Caco-2 (cell line): ENCODE data around the gene RPL37A. TPM values are rescaled to one million over a fixed set of nuclear protein-coding genes. Genes with fewer than 3 reads are reported as not detected.

Experiments
- BruUV-seq: library from RNA; stranded (reverse); fragments of 400-500 nt; replicated peaks from 2 replicates; lab custom pipeline; 2021; lab: Mats Ljungman, UMichigan
- CTCF ChIA-PET: fragments of 300-600 bp; sonication (Branson Sonifier 250); formaldehyde crosslinking; loops from one replicate; lab custom pipeline; 2022; ENCODE audit warnings: antibody characterized with exemption; lab: Charles Lee
- POLR2A ChIA-PET: fragments of 300-600 bp; sonication (Branson Sonifier 250); formaldehyde crosslinking; loops from one replicate; lab custom pipeline; 2022; ENCODE audit warnings: antibody characterized with exemption; lab: Charles Lee
- DNase-seq, 2 experiments: peaks; one replicate each; pipeline versions ENCODE4 v3.0.0 to v3.0.0-alpha.2; 2020 to 2022
- H3K27me3 ChIP-seq: replicated peaks from 2 replicates; pipeline ENCODE4 v1.6.0; 2011; ENCODE audit warnings: low read length; ENCODE audit not compliant: control insufficient read depth, insufficient read depth
- H3K36me3 ChIP-seq: 2 replicates; pipeline ENCODE4 v1.5.1; 2011; ENCODE audit warnings: low read length; ENCODE audit not compliant: control insufficient read depth, insufficient read depth
- H3K4me1 ChIP-seq: fragments of 250-450 bp; sonication (Bioruptor Pico); 2 replicates; pipeline ENCODE4 v1.5.1; 2020; ENCODE audit warnings: mild to moderate bottlenecking
- H3K4me3 ChIP-seq: 2 replicates; pipeline ENCODE4 v1.5.1; 2011; ENCODE audit warnings: low read depth, mild to moderate bottlenecking, control low read depth, low read length
- H3K9me3 ChIP-seq: fragments of 250-450 bp; sonication (Bioruptor Pico); 2 replicates; pipeline ENCODE4 v1.5.1; 2020; ENCODE audit warnings: mild to moderate bottlenecking, moderate library complexity
- H3K27ac Mint-ChIP-seq: one replicate; pipeline ENCODE4 v1.8.0; 2022; ENCODE audit warnings: mixed read lengths; ENCODE audit not compliant: unreplicated experiment
- H3K27me3 Mint-ChIP-seq: one replicate; pipeline ENCODE4 v1.8.0; 2022; ENCODE audit warnings: mixed read lengths; ENCODE audit not compliant: insufficient read depth, unreplicated experiment
- H3K36me3 Mint-ChIP-seq: one replicate; pipeline ENCODE4 v1.8.0; 2022; ENCODE audit warnings: mild to moderate bottlenecking, mixed read lengths; ENCODE audit not compliant: insufficient read depth, unreplicated experiment
- H3K4me1 Mint-ChIP-seq: one replicate; pipeline ENCODE4 v1.8.0; 2022; ENCODE audit warnings: low read depth, mixed read lengths; ENCODE audit not compliant: unreplicated experiment
- H3K4me3 Mint-ChIP-seq: one replicate; pipeline ENCODE4 v1.8.0; 2022; ENCODE audit warnings: mild to moderate bottlenecking, moderate library complexity, mixed read lengths; ENCODE audit not compliant: unreplicated experiment
- H3K9me3 Mint-ChIP-seq: one replicate; pipeline ENCODE4 v1.8.0; 2022; ENCODE audit warnings: mixed read lengths; ENCODE audit not compliant: unreplicated experiment
- intact Hi-C: fragments of 100-400 bp; cut with micrococcal nuclease; formaldehyde crosslinking; loops from one replicate; pipeline ENCODE4 v1.10.0; 2022; ENCODE audit not compliant: unreplicated experiment
- total RNA-seq: library from RNA; stranded (reverse); gene quantifications from 2 replicates; pipeline ENCODE4 v1.2.3, GENCODE V29; 2022
- TF ChIP-seq, protein P1 (sequence below), 2 experiments: fragments of 200-600 bp in 1 of 2; IDR thresholded peaks; 1 replicate in 1 of 2; 2 replicates in 1 of 2; pipeline versions ENCODE4 v1.5.1 to v1.8.0; 2011 to 2022; ENCODE audit warnings: antibody characterized with exemption in 1 of 2, control low read depth in 1 of 2, inconsistent platforms in 1 of 2, low read depth in 1 of 2, low read length in 1 of 2, mild to moderate bottlenecking in 1 of 2, moderate library complexity in 1 of 2; ENCODE audit not compliant: insufficient read depth in 1 of 2, severe bottlenecking in 1 of 2, unreplicated experiment in 1 of 2

RPL37A gene
- total RNA-seq, 1 experiment from 2014 or later, result 2,873 TPM

GRCh38 chr2:216546241-216546640 is 47.6 kb downstream of the RPL37A start:
- ChIA-PET POLR2A (no interaction called here), CTCF (no interaction called here)
- Mint-ChIP-seq H3K27me3 (peaks cover 14% of the 10 kb centered on the region), H3K27ac (no peak overlapping the region), H3K9me3 (no peaks in the 10 kb centered on the region), H3K4me1 (no peaks in the 10 kb centered on the region), H3K4me3 (no peak overlapping the region), H3K36me3 (no peaks in the 10 kb centered on the region)
- no peak for DNase-seq
- no TSS peak for BruUV-seq
- no peaks in the 10 kb centered on the region for H3K9me3 ChIP-seq
- TF ChIP-seq, protein P1, sequence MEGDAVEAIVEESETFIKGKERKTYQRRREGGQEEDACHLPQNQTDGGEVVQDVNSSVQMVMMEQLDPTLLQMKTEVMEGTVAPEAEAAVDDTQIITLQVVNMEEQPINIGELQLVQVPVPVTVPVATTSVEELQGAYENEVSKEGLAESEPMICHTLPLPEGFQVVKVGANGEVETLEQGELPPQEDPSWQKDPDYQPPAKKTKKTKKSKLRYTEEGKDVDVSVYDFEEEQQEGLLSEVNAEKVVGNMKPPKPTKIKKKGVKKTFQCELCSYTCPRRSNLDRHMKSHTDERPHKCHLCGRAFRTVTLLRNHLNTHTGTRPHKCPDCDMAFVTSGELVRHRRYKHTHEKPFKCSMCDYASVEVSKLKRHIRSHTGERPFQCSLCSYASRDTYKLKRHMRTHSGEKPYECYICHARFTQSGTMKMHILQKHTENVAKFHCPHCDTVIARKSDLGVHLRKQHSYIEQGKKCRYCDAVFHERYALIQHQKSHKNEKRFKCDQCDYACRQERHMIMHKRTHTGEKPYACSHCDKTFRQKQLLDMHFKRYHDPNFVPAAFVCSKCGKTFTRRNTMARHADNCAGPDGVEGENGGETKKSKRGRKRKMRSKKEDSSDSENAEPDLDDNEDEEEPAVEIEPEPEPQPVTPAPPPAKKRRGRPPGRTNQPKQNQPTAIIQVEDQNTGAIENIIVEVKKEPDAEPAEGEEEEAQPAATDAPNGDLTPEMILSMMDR (IDR thresholded peaks at IDR 0.05; ENCODE audit: insufficient read depth in 1 of 2, low read depth in 1 of 2, low read length in 1 of 2, severe bottlenecking in 1 of 2, unreplicated experiment in 1 of 2), result no peak
- H3K4me3 ChIP-seq, result no peak overlapping the region
- intact Hi-C loops, result no loop called here
- no peaks in the 10 kb centered on the region for H3K36me3 ChIP-seq
- H3K4me1 ChIP-seq, result no peaks in the 10 kb centered on the region
- H3K27me3 ChIP-seq, result no peaks in the 10 kb centered on the region

- no TSS peak for BruUV-seq
- no peaks in the 10 kb centered on the region for H3K9me3 Mint-ChIP-seq
- no peaks in the 10 kb centered on the region for H3K36me3 ChIP-seq
- TF ChIP-seq, protein P1 (IDR thresholded peaks at IDR 0.05; ENCODE audit: insufficient read depth in 1 of 2, low read depth in 1 of 2, low read length in 1 of 2, severe bottlenecking in 1 of 2, unreplicated experiment in 1 of 2), result no peak
- ChIA-PET CTCF (no interaction called here), POLR2A (no interaction called here)
- no peaks in the 10 kb centered on the region for H3K4me1 ChIP-seq
- no peaks in the 10 kb centered on the region for H3K27me3 ChIP-seq
- no peak for DNase-seq
- no peaks in the 10 kb centered on the region for H3K9me3 ChIP-seq
- H3K27me3 Mint-ChIP-seq, result peaks cover 14% of the 10 kb centered on the region
- intact Hi-C loops, result no loop called here
- H3K4me3 Mint-ChIP-seq, result no peak overlapping the region
- no peak overlapping the region for H3K4me3 ChIP-seq
- no peaks in the 10 kb centered on the region for H3K36me3 Mint-ChIP-seq
- no peak overlapping the region for H3K27ac Mint-ChIP-seq
- no peaks in the 10 kb centered on the region for H3K4me1 Mint-ChIP-seq
Observed at GRCh38 chr2:216546641-216547403, 48.2 kb downstream of the RPL37A start.

DNA sequence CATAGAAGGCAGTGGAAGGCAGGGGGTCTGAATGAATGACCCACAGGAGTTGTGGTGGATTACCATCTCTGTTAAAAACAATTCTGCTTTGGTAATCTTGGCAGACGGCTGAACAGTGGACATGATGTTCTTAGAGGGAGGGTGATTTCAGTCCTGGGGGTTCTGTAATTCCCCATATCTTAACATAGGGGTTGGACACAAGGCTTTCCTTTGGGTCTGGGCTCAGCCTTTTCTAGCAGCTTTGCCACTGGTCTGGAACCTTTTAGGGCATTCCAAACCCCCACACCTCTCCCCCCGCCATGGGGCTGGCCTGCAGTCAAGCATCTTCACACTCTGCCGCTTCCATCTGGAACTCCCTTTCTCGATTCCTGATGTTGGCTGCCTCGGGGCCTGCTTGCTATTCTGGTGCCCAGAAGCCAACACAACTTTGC is 50.3 kb downstream of the RPL37A start:
- Histone ChIP-seq H3K36me3 (no peaks in the 10 kb centered on the region), H3K4me1 (no peaks in the 10 kb centered on the region), H3K9me3 (no peaks in the 10 kb centered on the region), H3K4me3 (no peak overlapping the region), H3K27me3 (no peaks in the 10 kb centered on the region)
- ChIA-PET CTCF (no interaction called here), POLR2A (no interaction called here)
- Mint-ChIP-seq H3K36me3 (no peaks in the 10 kb centered on the region), H3K4me1 (no peaks in the 10 kb centered on the region), H3K9me3 (no peaks in the 10 kb centered on the region), H3K27ac (no peak overlapping the region), H3K27me3 (peaks cover 14% of the 10 kb centered on the region), H3K4me3 (no peak overlapping the region)
- DNase-seq, result no peak
- TF ChIP-seq, protein P1 (IDR thresholded peaks at IDR 0.05; ENCODE audit: insufficient read depth in 1 of 2, low read depth in 1 of 2, low read length in 1 of 2, severe bottlenecking in 1 of 2, unreplicated experiment in 1 of 2), result no peak
- no TSS peak for BruUV-seq
- intact Hi-C loops, result no loop called here
